ENCODE results near the gene MARK1. TPM values are rescaled to one million over a fixed set of nuclear protein-coding genes. Genes with fewer than 3 reads are reported as not detected.

MARK1 gene
- total and polyA plus RNA-seq, 10 of the 15 experiments (the other 5 are each of a cell fraction or from before 2014, with no cell fraction given) = 0.02 to 0.67 (median 0.12) TPM; not detected in 6

GRCh38 chr1:220670365-220670764, 142.4 kb downstream of the MARK1 start:
- no peaks in the 10 kb centered on the region for H3K36me3 ChIP-seq (ENCODE audit: control insufficient read depth in 2 of 2, insufficient read depth in 2 of 2, low read length in 1 of 2)
- TF ChIP-seq RCOR1 (conservative IDR thresholded peaks at IDR 0.05; ENCODE audit: low read depth, low read length) (no peak), MTA3 (IDR thresholded peaks at IDR 0.05; ENCODE audit: borderline replicate concordance, low read length) (no peak), MEF2B (IDR thresholded peaks at IDR 0.05; ENCODE audit: partially characterized antibody, poor library complexity, severe bottlenecking) (no peak), ETV6 (conservative IDR thresholded peaks at IDR 0.05 in 1 of 2, IDR thresholded peaks at IDR 0.05 in 1 of 2; ENCODE audit: borderline replicate concordance in 1 of 2, low read depth in 1 of 2) (no peak), PAX8 (IDR thresholded peaks at IDR 0.05) (no peak), RAD21 (IDR thresholded peaks at IDR 0.05; ENCODE audit: insufficient read depth, low read depth, low read length) (no peak), SIN3A (IDR thresholded peaks at IDR 0.05; ENCODE audit: low read depth, low read length) (no peak), SMAD1 (IDR thresholded peaks at IDR 0.05; ENCODE audit: low read depth, partially characterized antibody) (no peak), MLLT1 (IDR thresholded peaks at IDR 0.05) (no peak), ZNF622 (IDR thresholded peaks at IDR 0.05) (no peak), E2F4 (IDR thresholded peaks at IDR 0.05; ENCODE audit: low read depth, low read length) (no peak), SUPT20H (IDR thresholded peaks at IDR 0.05; ENCODE audit: borderline replicate concordance, control insufficient read depth, low read depth, low read length) (no peak), BRCA1 (IDR thresholded peaks at IDR 0.05; ENCODE audit: low read depth, low read length) (no peak), KAT2A (conservative IDR thresholded peaks at IDR 0.05; ENCODE audit: control insufficient read depth, low read depth, low read length) (no peak), RELB (IDR thresholded peaks at IDR 0.05; ENCODE audit: low read depth) (no peak), MYB (IDR thresholded peaks at IDR 0.05; ENCODE audit: borderline replicate concordance, low read depth, low read length) (no peak), STAT3 (IDR thresholded peaks at IDR 0.05; ENCODE audit: low read depth, low read length) (no peak), EP300 (IDR thresholded peaks at IDR 0.05; ENCODE audit: borderline replicate concordance in 1 of 2, control insufficient read depth in 1 of 2, low read depth in 2 of 2, low read length in 2 of 2) (no peak), CTCF (IDR thresholded peaks at IDR 0.05 in 2 of 3, conservative IDR thresholded peaks at IDR 0.05 in 1 of 3; ENCODE audit: control insufficient read depth in 2 of 3, extremely low read depth in 1 of 3, insufficient read depth in 1 of 3, low read depth in 3 of 3, low read length in 3 of 3) (no peak)
- SMC1A ChIA-PET (ENCODE audit: uncharacterized antibody, unreplicated experiment) = no interaction called here
- H3K4me3 ChIP-seq = no peak overlapping the region
- no peak for ATAC-seq
- H3K4me2 ChIP-seq (ENCODE audit: control insufficient read depth, insufficient read depth) = no peak overlapping the region
- H3K9ac ChIP-seq (ENCODE audit: control insufficient read depth, insufficient read depth, low read length) = no peak overlapping the region
- H4K20me1 ChIP-seq (ENCODE audit: control insufficient read depth, insufficient read depth) = no peaks in the 10 kb centered on the region
- H3K27me3 ChIP-seq (replicated peaks in 1 of 2; ENCODE audit: control insufficient read depth in 2 of 2, insufficient read depth in 2 of 2, low read length in 1 of 2) = no peaks in the 10 kb centered on the region
- CTCF ChIA-PET = no interaction called here
- H2AFZ ChIP-seq (ENCODE audit: control insufficient read depth, low read depth, low read length) = no peak overlapping the region
- RAD21 ChIA-PET (ENCODE audit: unreplicated experiment) = no interaction called here
- H3K4me1 ChIP-seq (ENCODE audit: control insufficient read depth, insufficient read depth, low read length) = no peaks in the 10 kb centered on the region
- no peak for FAIRE-seq
- POLR2A ChIA-PET = no interaction called here
- DNase-seq (ENCODE audit: low read depth, low spot score) = no peak
- BruUV-seq (replicated peaks) = no TSS peak
- in situ Hi-C loops (cut with MboI) (no loop called here), intact Hi-C loops (cut with micrococcal nuclease; ENCODE audit: unreplicated experiment) (no loop called here)
- no peaks in the 10 kb centered on the region for H3K9me3 ChIP-seq (replicated peaks; ENCODE audit: control insufficient read depth, insufficient read depth, low read length)
- no peaks in the 10 kb centered on the region for H3K79me2 ChIP-seq (ENCODE audit: control insufficient read depth, insufficient read depth, low read length)
- no peak overlapping the region for H3K27ac ChIP-seq (ENCODE audit: control insufficient read depth, insufficient read depth)

Data from GM12878 (cell line).